Kidney epithelial cell (primary cell): Measurements from ENCODE around the gene OR2Y1. TPM values are rescaled to one million over a fixed set of nuclear protein-coding genes. Genes with fewer than 3 reads are reported as not detected.
"Not testable (repeated sequence)": the region's sequence is repeated elsewhere in the genome, so short reads cannot be mapped to it uniquely, and the experiment has no call there.

Source experiments
- DNase-seq: peaks from one replicate; pipeline ENCODE4 v3.0.0-alpha.2; 2010; ENCODE audit warnings: low read depth
- H3K27me3 ChIP-seq: 2 replicates; pipeline ENCODE4 v1.6.0; 2011; ENCODE audit warnings: low read length; ENCODE audit not compliant: control insufficient read depth, insufficient read depth
- H3K36me3 ChIP-seq: 2 replicates; pipeline ENCODE4 v1.5.1; 2011; ENCODE audit warnings: low read length; ENCODE audit not compliant: control insufficient read depth, insufficient read depth
- H3K4me3 ChIP-seq: 2 replicates; pipeline ENCODE4 v1.5.1; 2011; ENCODE audit warnings: low read depth, mild to moderate bottlenecking, control low read depth, low read length
- CTCF ChIP-seq: IDR thresholded peaks from 2 replicates; pipeline ENCODE4 v1.5.1; 2011; ENCODE audit warnings: mild to moderate bottlenecking, moderate library complexity, low read length, control low read depth, inconsistent platforms; ENCODE audit not compliant: insufficient read depth, poor library complexity, severe bottlenecking
- total RNA-seq: library from RNA; depleted of rRNA; stranded (reverse); fragments of >200 nt; gene quantifications from 2 replicates; pipeline ENCODE4 v1.2.3, GENCODE V29; 2015

Gene OR2Y1
- total RNA-seq, 1 donor from 2014 or later = not detected

GRCh38 chr5:180744253-180744652 is 4.4 kb upstream of the OR2Y1 start:
- DNase-seq = no peak
- no peak overlapping the region for H3K4me3 ChIP-seq
- TF ChIP-seq CTCF = no peak

DNA sequence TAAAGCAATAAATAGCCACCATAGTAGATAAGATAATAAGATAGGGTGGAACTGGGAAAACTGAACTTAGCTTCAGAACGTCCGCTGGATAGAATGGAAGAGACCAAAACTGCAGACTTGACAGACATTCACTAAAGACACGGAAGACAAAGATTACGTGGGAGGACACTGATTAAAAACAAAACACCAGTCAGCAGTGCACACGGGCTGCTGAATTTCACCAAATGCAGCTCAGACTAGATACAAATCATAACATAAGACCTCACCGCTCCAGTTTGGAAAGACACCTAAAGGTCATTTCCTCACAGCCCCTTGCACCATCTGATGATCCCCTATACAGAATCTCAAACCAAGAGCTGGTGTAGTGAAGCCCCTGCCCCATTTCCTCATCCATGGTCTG is 2.9 kb upstream of the OR2Y1 start:
- TF ChIP-seq CTCF = no peak
- Histone ChIP-seq H3K27me3 (no peaks in the 10 kb centered on the region), H3K36me3 (no peaks in the 10 kb centered on the region), H3K4me3 (no peak overlapping the region)
- no peak for DNase-seq

More at GRCh38 chr5:180744253-180744652, 4.4 kb upstream of the OR2Y1 start:
- Histone ChIP-seq H3K36me3 (no peaks in the 10 kb centered on the region), H3K27me3 (no peaks in the 10 kb centered on the region)

- H3K36me3 ChIP-seq, H3K4me3 ChIP-seq, H3K27me3 ChIP-seq, DNase-seq: not testable (repeated sequence)
Observed at GRCh38 chr5:180740953-180741352, 1.1 kb upstream of the OR2Y1 start.

- H3K4me3 ChIP-seq = no peak overlapping the region
- H3K36me3 ChIP-seq = no peaks in the 10 kb centered on the region
- no peak for TF ChIP-seq CTCF
- no peaks in the 10 kb centered on the region for H3K27me3 ChIP-seq
- DNase-seq = no peak
Observed at GRCh38 chr5:180739271-180739670, 587 bp downstream of the OR2Y1 start.

DNA sequence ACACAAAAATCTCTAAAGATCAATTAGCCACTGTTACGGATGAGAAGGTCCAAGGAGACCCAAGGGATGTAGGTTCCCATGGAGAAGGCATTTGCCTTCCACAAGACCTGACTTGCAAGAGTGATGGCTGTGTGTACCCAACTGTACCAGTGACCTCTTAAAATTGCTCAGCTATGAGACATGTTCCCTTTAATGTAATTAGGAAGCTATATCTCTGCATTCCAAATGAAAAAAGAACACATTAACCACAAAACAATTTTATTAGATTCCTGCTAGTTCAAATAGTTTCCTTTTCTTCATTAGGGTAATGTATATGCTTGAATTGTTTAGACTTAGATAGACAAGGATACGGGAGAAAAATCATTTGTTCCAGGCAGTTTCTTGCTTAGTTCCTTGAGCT is 3.3 kb downstream of the OR2Y1 start:
- no peak for TF ChIP-seq CTCF
- Histone ChIP-seq H3K36me3 (no peaks in the 10 kb centered on the region), H3K27me3 (no peaks in the 10 kb centered on the region), H3K4me3 (no peak overlapping the region)
- DNase-seq = no peak

GRCh38 chr5:180724944-180725343 is 14.9 kb downstream of the OR2Y1 start:
- DNase-seq = no peak
- H3K4me3 ChIP-seq = no peak overlapping the region
- no peaks in the 10 kb centered on the region for H3K27me3 ChIP-seq
- no peak for TF ChIP-seq CTCF
- no peaks in the 10 kb centered on the region for H3K36me3 ChIP-seq
